ENCODE measurements around the gene MED27. TPM values are rescaled to one million over a fixed set of nuclear protein-coding genes. Genes with fewer than 3 reads are reported as not detected.

MED27 gene
- total RNA-seq, 1 donor from 2014 or later: 45.0 TPM

DNA sequence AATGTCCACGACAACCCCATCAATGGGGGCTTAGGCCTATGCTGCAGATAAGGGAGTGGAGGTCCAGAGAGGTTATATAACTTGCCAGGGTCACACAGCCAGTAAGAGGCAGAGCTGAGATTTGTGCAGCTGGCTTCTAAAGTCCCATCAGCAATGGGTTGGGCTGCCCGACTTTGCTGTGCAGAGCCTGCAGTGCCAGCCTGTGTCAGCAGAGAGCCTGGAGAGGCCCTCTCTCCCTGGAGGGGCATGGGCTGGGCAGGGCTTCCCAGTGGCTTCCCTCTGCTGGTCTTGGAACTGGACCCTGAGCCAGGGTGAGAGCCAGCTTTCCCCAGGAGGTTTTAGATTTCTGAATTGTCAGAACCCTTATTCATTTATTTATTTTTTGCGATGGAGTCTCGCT is 262.6 kb downstream of the MED27 start:
- TF ChIP-seq, protein P1, sequence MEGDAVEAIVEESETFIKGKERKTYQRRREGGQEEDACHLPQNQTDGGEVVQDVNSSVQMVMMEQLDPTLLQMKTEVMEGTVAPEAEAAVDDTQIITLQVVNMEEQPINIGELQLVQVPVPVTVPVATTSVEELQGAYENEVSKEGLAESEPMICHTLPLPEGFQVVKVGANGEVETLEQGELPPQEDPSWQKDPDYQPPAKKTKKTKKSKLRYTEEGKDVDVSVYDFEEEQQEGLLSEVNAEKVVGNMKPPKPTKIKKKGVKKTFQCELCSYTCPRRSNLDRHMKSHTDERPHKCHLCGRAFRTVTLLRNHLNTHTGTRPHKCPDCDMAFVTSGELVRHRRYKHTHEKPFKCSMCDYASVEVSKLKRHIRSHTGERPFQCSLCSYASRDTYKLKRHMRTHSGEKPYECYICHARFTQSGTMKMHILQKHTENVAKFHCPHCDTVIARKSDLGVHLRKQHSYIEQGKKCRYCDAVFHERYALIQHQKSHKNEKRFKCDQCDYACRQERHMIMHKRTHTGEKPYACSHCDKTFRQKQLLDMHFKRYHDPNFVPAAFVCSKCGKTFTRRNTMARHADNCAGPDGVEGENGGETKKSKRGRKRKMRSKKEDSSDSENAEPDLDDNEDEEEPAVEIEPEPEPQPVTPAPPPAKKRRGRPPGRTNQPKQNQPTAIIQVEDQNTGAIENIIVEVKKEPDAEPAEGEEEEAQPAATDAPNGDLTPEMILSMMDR (IDR thresholded peaks at IDR 0.05; ENCODE audit: partially characterized antibody, unreplicated experiment): no peak
- DNase-seq: no peak
- Mint-ChIP-seq H3K4me3 (ENCODE audit: unreplicated experiment) (no peak overlapping the region), H3K4me1 (ENCODE audit: low read depth, unreplicated experiment) (peaks cover 22% of the 10 kb centered on the region), H3K27me3 (ENCODE audit: unreplicated experiment) (peaks cover 3% of the 10 kb centered on the region), H3K9me3 (ENCODE audit: unreplicated experiment) (no peaks in the 10 kb centered on the region), H3K27ac (ENCODE audit: unreplicated experiment) (no peak overlapping the region), H3K36me3 (ENCODE audit: unreplicated experiment) (no peaks in the 10 kb centered on the region)

DNA sequence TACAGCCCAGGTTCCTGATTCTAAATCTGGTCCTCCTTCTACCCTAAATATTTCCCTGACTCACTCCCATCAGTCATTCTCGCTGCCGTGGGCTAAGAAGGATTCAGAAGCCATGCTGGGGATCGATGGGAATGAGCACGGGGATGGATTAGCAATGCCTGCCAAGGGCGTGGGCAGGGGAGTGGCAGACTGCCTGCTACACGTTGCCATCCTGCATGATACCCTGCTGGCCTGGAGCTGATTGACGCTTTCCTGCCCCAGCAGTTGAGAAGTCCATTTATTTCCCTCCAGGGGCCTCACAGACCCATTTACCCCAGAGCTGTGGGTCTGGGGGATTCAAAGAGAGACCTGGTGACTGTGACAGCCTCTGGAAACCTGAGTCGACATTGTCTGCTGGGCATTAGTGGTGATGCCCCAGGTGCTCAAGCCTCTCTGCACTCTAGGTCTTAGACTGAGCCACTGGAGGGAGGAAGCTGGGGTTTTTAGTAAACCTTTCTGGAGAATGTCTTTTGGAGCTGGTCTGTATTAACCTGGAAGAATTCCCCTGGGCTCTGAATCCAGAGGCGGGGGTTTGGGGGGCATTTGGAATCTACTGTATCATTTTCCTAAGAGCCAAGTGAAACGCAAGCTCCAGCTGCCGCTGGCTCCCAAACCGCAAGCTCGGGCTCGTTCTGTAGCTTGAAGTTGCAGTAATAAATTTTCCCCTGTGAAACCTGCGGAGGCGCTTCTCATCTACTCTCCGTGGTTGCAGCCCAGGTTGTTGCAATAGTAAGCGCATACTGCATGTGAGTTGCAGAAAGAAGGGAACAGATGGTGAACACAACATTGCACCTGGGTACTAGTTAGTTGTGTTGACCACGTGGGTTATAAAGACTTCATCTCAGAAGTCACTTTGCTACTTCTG is 263.4 kb downstream of the MED27 start:
- no peak overlapping the region for H3K27ac Mint-ChIP-seq (ENCODE audit: unreplicated experiment)
- H3K27me3 Mint-ChIP-seq (ENCODE audit: unreplicated experiment): peaks cover 3% of the 10 kb centered on the region
- TF ChIP-seq, protein P1 (IDR thresholded peaks at IDR 0.05; ENCODE audit: partially characterized antibody, unreplicated experiment): no peak
- H3K4me1 Mint-ChIP-seq (ENCODE audit: low read depth, unreplicated experiment): peaks cover 24% of the 10 kb centered on the region
- peaks cover 4% of the 10 kb centered on the region for H3K9me3 Mint-ChIP-seq (ENCODE audit: unreplicated experiment)
- H3K4me3 Mint-ChIP-seq (ENCODE audit: unreplicated experiment): no peak overlapping the region
- no peak for DNase-seq
- H3K36me3 Mint-ChIP-seq (ENCODE audit: unreplicated experiment): no peaks in the 10 kb centered on the region

DNA sequence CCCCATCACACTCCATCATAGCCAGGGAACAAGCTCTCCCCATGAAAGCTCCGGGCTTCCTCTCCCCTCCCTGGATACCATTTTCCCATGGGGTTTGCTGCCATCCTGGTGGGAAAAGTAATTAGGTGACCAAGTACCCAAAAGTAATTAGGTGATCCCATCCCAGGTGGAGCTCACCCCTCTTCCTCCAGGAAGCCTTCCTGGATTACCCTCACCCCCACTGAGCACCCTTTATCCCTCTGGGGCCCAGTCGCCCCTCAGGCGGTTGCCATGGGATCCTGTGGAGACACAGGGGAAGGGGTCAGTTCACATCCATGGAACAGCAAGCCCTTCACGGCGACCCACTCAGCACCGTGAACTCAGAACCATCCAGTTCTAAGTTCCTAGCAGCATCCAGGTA is 265.0 kb downstream of the MED27 start:
- no peaks in the 10 kb centered on the region for H3K36me3 Mint-ChIP-seq (ENCODE audit: unreplicated experiment)
- no peak for DNase-seq
- peaks cover 28% of the 10 kb centered on the region for H3K4me1 Mint-ChIP-seq (ENCODE audit: low read depth, unreplicated experiment)
- no peak overlapping the region for H3K27ac Mint-ChIP-seq (ENCODE audit: unreplicated experiment)
- TF ChIP-seq, protein P1 (IDR thresholded peaks at IDR 0.05; ENCODE audit: partially characterized antibody, unreplicated experiment): no peak
- peaks cover 3% of the 10 kb centered on the region for H3K27me3 Mint-ChIP-seq (ENCODE audit: unreplicated experiment)
- peaks cover 4% of the 10 kb centered on the region for H3K9me3 Mint-ChIP-seq (ENCODE audit: unreplicated experiment)
- H3K4me3 Mint-ChIP-seq (ENCODE audit: unreplicated experiment): no peak overlapping the region

DNA sequence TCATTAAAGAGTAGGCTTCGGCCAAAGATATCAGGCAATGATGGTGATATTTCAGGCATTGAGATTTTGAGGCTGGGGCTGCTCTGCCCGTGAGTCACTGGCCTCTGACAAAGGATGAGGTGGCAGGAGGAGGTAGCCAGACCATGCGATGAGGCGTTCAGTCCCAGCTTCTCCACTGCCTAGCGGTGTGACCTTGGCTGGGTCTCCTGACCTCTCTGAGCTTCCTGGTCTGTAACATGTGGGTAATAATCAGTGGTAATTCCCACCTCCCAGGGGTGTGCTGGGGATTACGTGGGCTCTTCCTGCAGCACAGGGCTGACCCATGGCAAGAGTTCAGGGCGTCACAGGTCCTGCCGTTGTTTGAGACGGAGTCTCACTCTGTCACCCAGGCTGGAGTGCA is 266.6 kb downstream of the MED27 start:
- Mint-ChIP-seq H3K4me1 (ENCODE audit: low read depth, unreplicated experiment) (peaks cover 30% of the 10 kb centered on the region), H3K27ac (ENCODE audit: unreplicated experiment) (no peak overlapping the region), H3K9me3 (ENCODE audit: unreplicated experiment) (peaks cover 4% of the 10 kb centered on the region), H3K4me3 (ENCODE audit: unreplicated experiment) (no peak overlapping the region), H3K27me3 (ENCODE audit: unreplicated experiment) (peaks cover 3% of the 10 kb centered on the region), H3K36me3 (ENCODE audit: unreplicated experiment) (no peaks in the 10 kb centered on the region)
- TF ChIP-seq, protein P1 (IDR thresholded peaks at IDR 0.05; ENCODE audit: partially characterized antibody, unreplicated experiment): no peak
- no peak for DNase-seq

DNA sequence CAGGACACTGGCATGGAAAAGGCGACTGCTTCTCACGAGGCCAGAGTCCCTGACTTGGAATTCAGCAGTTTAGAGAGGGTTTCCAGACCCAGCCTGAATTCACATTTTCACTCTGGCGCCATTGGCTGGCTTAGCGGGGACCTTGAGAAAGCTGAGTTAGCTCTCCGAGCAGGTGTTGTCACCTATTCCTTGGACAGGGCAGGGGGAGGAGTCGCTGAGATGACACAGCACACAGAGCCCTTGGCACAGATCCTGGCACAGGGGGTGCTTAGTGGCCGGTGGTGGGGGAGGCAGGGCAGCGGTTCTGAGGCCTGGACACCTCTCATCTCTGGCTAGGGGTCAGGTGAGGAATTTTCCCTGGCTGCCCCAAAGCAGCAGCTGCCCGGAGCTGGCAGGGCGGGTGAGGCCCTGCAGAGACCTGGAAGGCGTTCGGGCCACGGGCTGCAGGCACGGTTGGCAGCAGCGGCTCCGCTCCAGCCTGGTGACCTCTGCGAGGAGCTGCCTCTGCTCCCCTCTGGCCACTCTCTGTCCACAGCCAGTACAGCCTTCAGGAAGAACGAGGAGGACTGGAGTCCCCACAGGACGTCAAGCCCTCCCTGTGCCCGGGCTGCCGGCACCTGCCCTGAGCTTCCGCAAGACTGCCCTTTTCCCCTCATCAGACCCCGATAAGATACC is 267.4 kb downstream of the MED27 start:
- DNase-seq: no peak
- TF ChIP-seq, protein P1 (IDR thresholded peaks at IDR 0.05; ENCODE audit: partially characterized antibody, unreplicated experiment): no peak
- Mint-ChIP-seq H3K9me3 (ENCODE audit: unreplicated experiment) (peaks cover 4% of the 10 kb centered on the region), H3K4me1 (ENCODE audit: low read depth, unreplicated experiment) (peaks cover 33% of the 10 kb centered on the region), H3K27me3 (ENCODE audit: unreplicated experiment) (peaks cover 3% of the 10 kb centered on the region), H3K4me3 (ENCODE audit: unreplicated experiment) (no peak overlapping the region), H3K36me3 (ENCODE audit: unreplicated experiment) (no peaks in the 10 kb centered on the region), H3K27ac (ENCODE audit: unreplicated experiment) (no peak overlapping the region)

Data from glutamatergic neuron (in vitro differentiated cells).